Epidermal melanocyte (primary cell): ENCODE results near the gene SNRPB2.

Experiments
- DNase-seq: peaks from one replicate; pipeline ENCODE4 v3.0.0; 2011; ENCODE audit warnings: low spot score; ENCODE audit not compliant: insufficient read length

SNRPB2 gene

GRCh38 chr20:16732506-16733152 lies 2.8 kb downstream of the SNRPB2 start:
- DNase-seq = no peak

- DNase-seq = no peak
These were observed 10.7 kb downstream of the SNRPB2 start for GRCh38 chr20:16740365-16741072.

GRCh38 chr20:16744178-16744807 lies 14.5 kb downstream of the SNRPB2 start:
- no peak for DNase-seq

GRCh38 chr20:16745204-16745603 lies 15.4 kb downstream of the SNRPB2 start:
- no peak for DNase-seq

GRCh38 chr20:16747291-16747811 lies 17.5 kb downstream of the SNRPB2 start:
- no peak for DNase-seq

- DNase-seq = no peak
These were observed 18.6 kb downstream of the SNRPB2 start, which contains the start of gene OTOR for GRCh38 chr20:16748308-16748900. TSS of gene OTOR (plus strand) at chr20:16748358. CDS start at chr20:16748402, 44 bp downstream.

- no peak for DNase-seq
These were observed 19.7 kb downstream of the SNRPB2 start for GRCh38 chr20:16749573-16749972.

GRCh38 chr20:16752082-16752481 lies 22.3 kb downstream of the SNRPB2 start:
- DNase-seq = no peak

- DNase-seq = no peak
These were observed 23.1 kb downstream of the SNRPB2 start for GRCh38 chr20:16752901-16753300.

GRCh38 chr20:16758454-16759180 lies 28.8 kb downstream of the SNRPB2 start:
- DNase-seq = no peak

- DNase-seq = no peak
These were observed 29.3 kb downstream of the SNRPB2 start for GRCh38 chr20:16759181-16759563.

GRCh38 chr20:16760431-16761304 lies 30.8 kb downstream of the SNRPB2 start:
- DNase-seq = no peak

- DNase-seq = peak; percentile 76
These were observed 31.5 kb downstream of the SNRPB2 start for GRCh38 chr20:16761305-16761829.

- no peak for DNase-seq
These were observed 34.7 kb downstream of the SNRPB2 start for GRCh38 chr20:16764560-16764959.

GRCh38 chr20:16771213-16771612 lies 41.4 kb downstream of the SNRPB2 start:
- DNase-seq = no peak

GRCh38 chr20:16775961-16776360 lies 46.1 kb downstream of the SNRPB2 start:
- DNase-seq = no peak

- DNase-seq = no peak
These were observed 47.3 kb downstream of the SNRPB2 start for GRCh38 chr20:16777126-16777525.

GRCh38 chr20:16778159-16778558 lies 48.3 kb downstream of the SNRPB2 start:
- DNase-seq = no peak

GRCh38 chr20:16781496-16781895 lies 51.7 kb downstream of the SNRPB2 start:
- no peak for DNase-seq

- DNase-seq = no peak
These were observed 55.4 kb downstream of the SNRPB2 start for GRCh38 chr20:16785226-16785625.
